Brain microvascular endothelial cell (primary cell): Measurements from ENCODE around the gene ATF2.
A peak's percentile ranks its signal among the peaks of the same experiment; 100 is the strongest.
"Not testable (repeated sequence)": the region's sequence is repeated elsewhere in the genome, so short reads cannot be mapped to it uniquely, and the experiment has no call there.

Experiments
- DNase-seq: peaks from one replicate; pipeline ENCODE4 v3.0.0-alpha.2; 2020
- H3K27ac ChIP-seq: fragments of 250-450 bp; sonication (Bioruptor Pico); 2 replicates; pipeline ENCODE4 v1.5.1; 2020; ENCODE audit warnings: mild to moderate bottlenecking, moderate library complexity
- H3K27me3 ChIP-seq: fragments of 250-450 bp; sonication (Bioruptor Pico); replicated peaks from 2 replicates; pipeline ENCODE4 v1.5.1; 2020; ENCODE audit warnings: mild to moderate bottlenecking
- H3K36me3 ChIP-seq: fragments of 250-450 bp; sonication (Bioruptor Pico); replicated peaks from 2 replicates; pipeline ENCODE4 v1.5.1; 2020; ENCODE audit warnings: mild to moderate bottlenecking
- H3K4me3 ChIP-seq: 2 replicates; pipeline ENCODE4 v1.5.1; 2011; ENCODE audit warnings: low read depth, mild to moderate bottlenecking, control low read depth, low read length, moderate library complexity
- CTCF ChIP-seq: IDR thresholded peaks from 2 replicates; pipeline ENCODE4 v1.5.1; 2011; ENCODE audit warnings: low read depth, mild to moderate bottlenecking, moderate library complexity, low read length, control low read depth, inconsistent platforms; ENCODE audit errors: missing control alignments
- in situ Hi-C: cut with HindIII; loops from 2 replicates; pipeline ENCODE4 v1.10.0; 2017; ENCODE audit warnings: low sequenced_read_pairs, low pct_ligation_motif_present

The ATF2 gene

GRCh38 chr2:175123254-175123653 lies 44.7 kb downstream of the ATF2 start:
- Histone ChIP-seq H3K36me3 (peaks cover 3% of the 10 kb centered on the region), H3K27me3 (no peaks in the 10 kb centered on the region), H3K27ac (no peak overlapping the region), H3K4me3 (no peak overlapping the region)
- no peak for TF ChIP-seq CTCF
- in situ Hi-C loops, result no loop called here
- DNase-seq, result no peak

- peaks cover 23% of the 10 kb centered on the region for H3K36me3 ChIP-seq
- H3K4me3 ChIP-seq, result no peak overlapping the region
- peak; percentile 40 for TF ChIP-seq CTCF
- DNase-seq, result no peak
- no peaks in the 10 kb centered on the region for H3K27me3 ChIP-seq
- in situ Hi-C loops, result no loop called here
- H3K27ac ChIP-seq, result no peak overlapping the region
Observed at GRCh38 chr2:175111200-175111657, 56.8 kb downstream of the ATF2 start.

- H3K36me3 ChIP-seq, result peaks cover 14% of the 10 kb centered on the region
Observed at GRCh38 chr2:175108091-175108490, 59.9 kb downstream of the ATF2 start.

GRCh38 chr2:175107146-175107545 lies 60.9 kb downstream of the ATF2 start:
- Histone ChIP-seq H3K36me3 (peaks cover 12% of the 10 kb centered on the region), H3K4me3 (no peak overlapping the region), H3K27ac (no peak overlapping the region), H3K27me3 (no peaks in the 10 kb centered on the region)
- in situ Hi-C loops, result no loop called here
- no peak for DNase-seq
- no peak for TF ChIP-seq CTCF

More at GRCh38 chr2:175108091-175108490, 59.9 kb downstream of the ATF2 start:
- H3K27ac ChIP-seq, in situ Hi-C loops, H3K27me3 ChIP-seq, H3K4me3 ChIP-seq, DNase-seq: not testable (repeated sequence)

GRCh38 chr2:175103191-175103590 lies 64.8 kb downstream of the ATF2 start:
- in situ Hi-C loops, result no loop called here

GRCh38 chr2:175101514-175101913 lies 66.5 kb downstream of the ATF2 start:
- in situ Hi-C loops, result no loop called here
- DNase-seq, result no peak
- Histone ChIP-seq H3K36me3 (peaks cover 4% of the 10 kb centered on the region), H3K27ac (no peak overlapping the region), H3K4me3 (no peak overlapping the region), H3K27me3 (no peaks in the 10 kb centered on the region)
- no peak for TF ChIP-seq CTCF

More at GRCh38 chr2:175103191-175103590, 64.8 kb downstream of the ATF2 start:
- no peak for DNase-seq
- no peak overlapping the region for H3K4me3 ChIP-seq
- TF ChIP-seq CTCF, result no peak
- H3K27ac ChIP-seq, result no peak overlapping the region
- H3K27me3 ChIP-seq, result no peaks in the 10 kb centered on the region
- H3K36me3 ChIP-seq, result peaks cover 7% of the 10 kb centered on the region
